Measurements from ENCODE around the gene ZNF280B.

DNA sequence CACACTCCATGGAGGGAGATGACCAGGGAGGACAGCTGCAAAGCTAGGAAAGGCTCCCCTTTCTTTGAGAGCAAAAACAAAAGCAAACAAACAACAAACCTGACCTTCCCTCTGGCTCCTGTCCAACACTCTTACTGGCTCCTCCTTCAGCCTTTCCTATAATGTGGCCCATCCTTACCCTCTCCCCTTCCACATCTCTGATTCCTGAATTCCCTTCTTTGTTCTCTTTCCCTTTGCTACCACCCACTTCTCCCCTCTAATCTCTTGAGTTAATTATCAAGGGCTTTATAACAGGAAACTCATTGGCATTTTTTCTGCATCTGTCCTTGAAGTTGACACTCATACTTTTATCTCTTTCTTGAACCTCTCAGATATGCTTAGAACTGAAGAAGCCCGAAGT is 56.3 kb downstream of the ZNF280B start:
- TF ChIP-seq ZNF274 (IDR thresholded peaks at IDR 0.05; ENCODE audit: low read depth, low read length) (no peak), YY1 (IDR thresholded peaks at IDR 0.05; ENCODE audit: insufficient read depth, insufficient read length) (no peak), SUZ12 (IDR thresholded peaks at IDR 0.05; ENCODE audit: extremely low read depth, insufficient read depth, insufficient read length) (no peak)
